ENCODE measurements around the gene UCN. TPM values are rescaled to one million over a fixed set of nuclear protein-coding genes. Genes with fewer than 3 reads are reported as not detected.
A peak's percentile ranks its signal among the peaks of the same experiment; 100 is the strongest.

UCN gene
- total RNA-seq, 1 experiment from 2014 or later, result 4.6 TPM

DNA sequence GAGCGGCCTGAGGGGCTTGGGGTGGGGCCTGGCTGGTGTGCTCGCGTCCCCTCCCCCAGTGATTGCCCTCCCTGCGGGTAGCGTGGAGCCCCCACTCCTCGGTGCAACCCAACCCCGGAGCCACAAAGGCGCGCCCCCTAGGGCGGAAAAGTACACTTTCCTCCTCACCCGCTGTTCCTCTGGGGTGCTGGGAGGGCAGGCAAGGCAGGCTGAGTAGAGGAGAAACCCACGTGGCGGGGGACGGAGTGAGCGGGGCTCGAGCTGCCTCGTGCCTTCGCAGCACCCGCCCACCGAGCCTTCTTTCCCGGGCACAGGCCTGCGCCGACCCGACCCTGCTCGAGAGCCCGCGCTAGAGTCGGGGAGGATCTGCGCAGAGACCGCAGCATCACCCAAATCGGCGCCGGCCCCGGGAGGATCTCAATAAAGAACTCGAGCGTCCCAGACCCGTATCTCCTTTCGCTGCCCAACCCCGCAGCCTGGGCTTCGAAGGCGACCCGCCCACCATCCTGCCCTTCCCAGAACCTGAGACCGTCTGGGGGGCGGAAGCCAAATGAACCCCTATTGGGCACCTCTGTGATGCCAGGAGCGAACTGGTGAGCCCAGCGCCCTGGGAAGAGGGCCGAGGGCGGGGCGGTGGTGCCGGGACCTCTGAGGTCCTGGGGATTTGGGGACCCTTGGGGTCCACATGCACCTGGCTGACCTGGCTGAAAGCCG lies 1.5 kb downstream of the UCN start:
- peak overlapping the region; percentile 78 for H3K27ac Mint-ChIP-seq (ENCODE audit: unreplicated experiment)
- H3K4me3 Mint-ChIP-seq (ENCODE audit: low read depth, unreplicated experiment), result peak overlapping the region; percentile 65
- peaks cover 23% of the 10 kb centered on the region for H3K27me3 Mint-ChIP-seq (ENCODE audit: unreplicated experiment)
- CTCF ChIA-PET, result interaction anchor here (1.9 kb wide), 1 partner anchor 12 kb away, joined by 5 read pairs; no protein-coding TSS in a partner anchor
- no peaks in the 10 kb centered on the region for H3K9me3 Mint-ChIP-seq (ENCODE audit: low read depth, unreplicated experiment)
- BruUV-seq (replicated peaks), result no TSS peak
- TF ChIP-seq, protein P1, sequence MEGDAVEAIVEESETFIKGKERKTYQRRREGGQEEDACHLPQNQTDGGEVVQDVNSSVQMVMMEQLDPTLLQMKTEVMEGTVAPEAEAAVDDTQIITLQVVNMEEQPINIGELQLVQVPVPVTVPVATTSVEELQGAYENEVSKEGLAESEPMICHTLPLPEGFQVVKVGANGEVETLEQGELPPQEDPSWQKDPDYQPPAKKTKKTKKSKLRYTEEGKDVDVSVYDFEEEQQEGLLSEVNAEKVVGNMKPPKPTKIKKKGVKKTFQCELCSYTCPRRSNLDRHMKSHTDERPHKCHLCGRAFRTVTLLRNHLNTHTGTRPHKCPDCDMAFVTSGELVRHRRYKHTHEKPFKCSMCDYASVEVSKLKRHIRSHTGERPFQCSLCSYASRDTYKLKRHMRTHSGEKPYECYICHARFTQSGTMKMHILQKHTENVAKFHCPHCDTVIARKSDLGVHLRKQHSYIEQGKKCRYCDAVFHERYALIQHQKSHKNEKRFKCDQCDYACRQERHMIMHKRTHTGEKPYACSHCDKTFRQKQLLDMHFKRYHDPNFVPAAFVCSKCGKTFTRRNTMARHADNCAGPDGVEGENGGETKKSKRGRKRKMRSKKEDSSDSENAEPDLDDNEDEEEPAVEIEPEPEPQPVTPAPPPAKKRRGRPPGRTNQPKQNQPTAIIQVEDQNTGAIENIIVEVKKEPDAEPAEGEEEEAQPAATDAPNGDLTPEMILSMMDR (IDR thresholded peaks at IDR 0.05; ENCODE audit: unreplicated experiment), result no peak
- H3K36me3 Mint-ChIP-seq (ENCODE audit: insufficient read depth, unreplicated experiment), result peaks cover 19% of the 10 kb centered on the region
- no peaks in the 10 kb centered on the region for H3K4me1 Mint-ChIP-seq (ENCODE audit: low read depth, unreplicated experiment)
- DNase-seq, result no peak
- intact Hi-C loops (cut with micrococcal nuclease; ENCODE audit: unreplicated experiment), result no loop called here

DNA sequence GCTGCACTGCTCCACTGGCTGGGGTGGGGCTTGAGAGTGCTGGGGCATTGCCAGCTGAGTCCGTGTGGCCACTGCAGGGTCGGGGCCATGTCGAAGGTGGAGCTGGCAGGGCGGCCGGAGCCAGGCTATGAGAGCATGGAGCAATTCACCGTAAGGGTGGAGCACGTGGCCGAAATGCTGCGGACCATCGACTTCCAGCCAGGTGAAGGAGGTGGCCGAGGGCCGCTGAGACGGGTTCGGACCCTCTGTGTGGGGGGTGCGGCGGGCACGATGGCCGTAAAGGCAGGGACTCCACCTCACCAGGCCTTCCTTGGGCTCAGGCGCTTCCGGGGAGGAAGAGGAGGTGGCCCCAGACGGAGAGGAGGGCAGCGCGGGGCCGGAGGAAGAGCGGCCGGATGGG lies 2.1 kb downstream of the UCN start:
- peaks cover 23% of the 10 kb centered on the region for H3K27me3 Mint-ChIP-seq (ENCODE audit: unreplicated experiment)
- peaks cover 19% of the 10 kb centered on the region for H3K36me3 Mint-ChIP-seq (ENCODE audit: insufficient read depth, unreplicated experiment)
- intact Hi-C loops (cut with micrococcal nuclease; ENCODE audit: unreplicated experiment), result no loop called here
- peak; percentile 19 for DNase-seq
- CTCF ChIA-PET, result interaction anchor here (0.5 to 1.9 kb wide), 2 partner anchors 12 to 37 kb away, joined by 3 to 5 read pairs; no protein-coding TSS in a partner anchor
- peak overlapping the region; percentile 65 for H3K4me3 Mint-ChIP-seq (ENCODE audit: low read depth, unreplicated experiment)
- H3K4me1 Mint-ChIP-seq (ENCODE audit: low read depth, unreplicated experiment), result no peaks in the 10 kb centered on the region
- TF ChIP-seq, protein P1 (IDR thresholded peaks at IDR 0.05; ENCODE audit: unreplicated experiment), result no peak
- no TSS peak for BruUV-seq (replicated peaks)
- H3K9me3 Mint-ChIP-seq (ENCODE audit: low read depth, unreplicated experiment), result no peaks in the 10 kb centered on the region
- peak overlapping the region; percentile 78 for H3K27ac Mint-ChIP-seq (ENCODE audit: unreplicated experiment)

DNA sequence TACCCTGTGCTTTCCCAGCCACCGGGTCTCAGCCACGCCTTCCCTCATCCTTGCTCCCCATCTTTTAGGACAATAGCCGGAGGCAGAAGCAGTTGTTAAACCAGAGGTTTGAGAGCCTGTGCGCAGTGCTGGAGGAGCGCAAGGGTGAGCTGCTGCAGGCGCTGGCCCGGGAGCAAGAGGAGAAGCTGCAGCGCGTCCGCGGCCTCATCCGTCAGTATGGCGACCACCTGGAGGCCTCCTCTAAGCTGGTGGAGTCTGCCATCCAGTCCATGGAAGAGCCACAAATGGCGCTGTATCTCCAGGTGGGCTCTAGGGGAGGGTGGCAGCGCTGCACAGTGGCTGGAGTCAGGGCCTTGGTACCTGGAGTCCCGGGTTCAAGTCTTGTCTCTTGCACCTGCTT lies 2.7 kb downstream of the UCN start:
- BruUV-seq (replicated peaks), result no TSS peak
- TF ChIP-seq, protein P1 (IDR thresholded peaks at IDR 0.05; ENCODE audit: unreplicated experiment), result no peak
- DNase-seq, result no peak
- H3K36me3 Mint-ChIP-seq (ENCODE audit: insufficient read depth, unreplicated experiment), result peaks cover 19% of the 10 kb centered on the region
- H3K4me3 Mint-ChIP-seq (ENCODE audit: low read depth, unreplicated experiment), result no peak overlapping the region
- no peak overlapping the region for H3K27ac Mint-ChIP-seq (ENCODE audit: unreplicated experiment)
- peaks cover 23% of the 10 kb centered on the region for H3K27me3 Mint-ChIP-seq (ENCODE audit: unreplicated experiment)
- no peaks in the 10 kb centered on the region for H3K9me3 Mint-ChIP-seq (ENCODE audit: low read depth, unreplicated experiment)
- H3K4me1 Mint-ChIP-seq (ENCODE audit: low read depth, unreplicated experiment), result no peaks in the 10 kb centered on the region
- intact Hi-C loops (cut with micrococcal nuclease; ENCODE audit: unreplicated experiment), result no loop called here
- CTCF ChIA-PET, result interaction anchor here (0.5 to 1.9 kb wide), 2 partner anchors 13 to 36 kb away, joined by 3 to 5 read pairs; no protein-coding TSS in a partner anchor

DNA sequence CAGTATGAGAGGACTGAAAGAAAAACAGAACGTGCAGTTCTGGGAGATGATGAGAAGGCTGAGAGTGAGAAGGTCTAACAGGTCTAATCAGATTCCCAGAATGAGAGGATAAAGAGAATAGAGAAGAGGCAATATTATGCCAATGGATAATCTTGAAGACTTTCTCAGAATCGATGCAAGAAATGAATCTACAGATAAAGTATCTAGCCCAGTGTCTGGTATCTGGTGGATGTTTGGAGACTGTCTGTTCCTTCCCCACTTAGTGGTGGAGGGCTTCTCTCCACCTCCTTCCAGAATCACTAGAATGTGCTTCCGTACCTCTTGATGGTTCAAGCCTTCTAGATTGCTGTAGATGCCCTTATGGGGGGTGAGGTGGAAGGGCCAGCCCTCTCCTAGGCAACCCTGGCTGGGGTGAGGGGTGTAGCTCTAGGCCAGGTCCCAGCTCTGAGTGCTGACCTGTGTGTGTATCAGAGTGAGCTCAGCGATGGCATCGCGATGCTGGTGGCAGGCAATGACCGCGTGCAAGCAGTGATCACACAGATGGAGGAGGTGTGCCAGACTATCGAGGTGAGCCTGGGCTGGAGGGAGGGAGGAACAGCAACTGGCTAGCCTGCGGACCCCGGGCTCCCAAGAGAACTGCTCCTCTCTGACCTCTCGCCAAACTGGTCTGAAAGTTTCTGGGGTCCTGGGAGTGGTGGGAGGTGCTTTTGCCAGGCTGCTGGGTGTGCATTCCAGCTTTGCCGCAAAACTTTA lies 3.6 kb downstream of the UCN start:
- H3K4me1 Mint-ChIP-seq (ENCODE audit: low read depth, unreplicated experiment), result no peaks in the 10 kb centered on the region
- H3K36me3 Mint-ChIP-seq (ENCODE audit: insufficient read depth, unreplicated experiment), result peaks cover 17% of the 10 kb centered on the region
- TF ChIP-seq, protein P1 (IDR thresholded peaks at IDR 0.05; ENCODE audit: unreplicated experiment), result no peak
- peaks cover 23% of the 10 kb centered on the region for H3K27me3 Mint-ChIP-seq (ENCODE audit: unreplicated experiment)
- intact Hi-C loops (cut with micrococcal nuclease; ENCODE audit: unreplicated experiment), result no loop called here
- no peaks in the 10 kb centered on the region for H3K9me3 Mint-ChIP-seq (ENCODE audit: low read depth, unreplicated experiment)
- DNase-seq, result no peak
- CTCF ChIA-PET, result interaction anchor here (1.9 kb wide), 1 partner anchor 14 kb away, joined by 5 read pairs; no protein-coding TSS in a partner anchor
- BruUV-seq (replicated peaks), result no TSS peak
- H3K27ac Mint-ChIP-seq (ENCODE audit: unreplicated experiment), result no peak overlapping the region
- no peak overlapping the region for H3K4me3 Mint-ChIP-seq (ENCODE audit: low read depth, unreplicated experiment)

All from Calu3 (cell line).